DOHH2 (cell line): ENCODE results near the gene PSORS1C2.
A peak's percentile ranks its signal among the peaks of the same experiment; 100 is the strongest.
"Not testable (repeated sequence)": the region's sequence is repeated elsewhere in the genome, so short reads cannot be mapped to it uniquely, and the experiment has no call there.

Source experiments
- H3F3A ChIP-seq: fragments of 200-600 bp; sonication (generic), shearing (Covaris generic); 2 replicates; pipeline ENCODE4 v1.6.0; 2016; ENCODE audit warnings: antibody characterized with exemption, mild to moderate bottlenecking; ENCODE audit not compliant: control insufficient read depth, insufficient read depth
- H3K27ac ChIP-seq: fragments of 200-600 bp; sonication (generic); 2 replicates; pipeline ENCODE4 v1.5.1; 2014; ENCODE audit warnings: low read depth, mild to moderate bottlenecking, low read length, moderate library complexity
- H3K27me3 ChIP-seq: fragments of 200-600 bp; sonication (generic); 2 replicates; pipeline ENCODE4 v1.6.1; 2014; ENCODE audit warnings: mild to moderate bottlenecking, low read length, mixed read lengths; ENCODE audit not compliant: control insufficient read depth
- H3K36me3 ChIP-seq: fragments of 200-600 bp; sonication (generic); 2 replicates; pipeline ENCODE4 v1.6.1; 2014; ENCODE audit warnings: mild to moderate bottlenecking, low read length, moderate library complexity, mixed read lengths; ENCODE audit not compliant: control insufficient read depth
- H3K4me1 ChIP-seq: fragments of 200-600 bp; sonication (generic); 2 replicates; pipeline ENCODE4 v1.6.1; 2014; ENCODE audit warnings: mild to moderate bottlenecking, low read length, mixed read lengths; ENCODE audit not compliant: control insufficient read depth
- H3K4me2 ChIP-seq: fragments of 200-600 bp; sonication (generic); 2 replicates; pipeline ENCODE4 v1.6.0; 2014; ENCODE audit warnings: mild to moderate bottlenecking, low read length, moderate library complexity
- H3K4me3 ChIP-seq: fragments of 200-600 bp; sonication (generic); 2 replicates; pipeline ENCODE4 v1.5.1; 2014; ENCODE audit warnings: mild to moderate bottlenecking, low read length, mixed read lengths
- H3K79me2 ChIP-seq: fragments of 200-600 bp; sonication (generic); 2 replicates; pipeline ENCODE4 v1.6.1; 2014; ENCODE audit warnings: mild to moderate bottlenecking, low read length, mixed read lengths; ENCODE audit not compliant: control insufficient read depth
- H3K9me2 ChIP-seq: fragments of 200-600 bp; sonication (generic); replicated peaks from 2 replicates; pipeline ENCODE4 v1.6.1; 2014; ENCODE audit warnings: mild to moderate bottlenecking, low read length, mixed read lengths; ENCODE audit not compliant: control insufficient read depth
- H3K9me3 ChIP-seq: fragments of 200-600 bp; sonication (generic); 2 replicates; pipeline ENCODE4 v1.6.1; 2014; ENCODE audit warnings: antibody characterized with exemption, low read length, mixed read lengths; ENCODE audit not compliant: control insufficient read depth, insufficient read depth
- H4K20me1 ChIP-seq: fragments of 200-600 bp; sonication (generic); 2 replicates; pipeline ENCODE4 v1.6.0; 2014; ENCODE audit warnings: low read depth, mild to moderate bottlenecking, antibody characterized with exemption, low read length, moderate library complexity; ENCODE audit not compliant: control insufficient read depth, insufficient read depth
- CTCF ChIP-seq: fragments of 200-600 bp; sonication (generic); IDR thresholded peaks from one replicate; pipeline ENCODE4 v1.5.1; 2014; ENCODE audit warnings: antibody characterized with exemption, mild to moderate bottlenecking, low read depth, low read length; ENCODE audit not compliant: poor library complexity, severe bottlenecking
- EZH2phosphoT487 ChIP-seq: fragments of 200-600 bp; sonication (generic); IDR thresholded peaks from 2 replicates; pipeline ENCODE4 v1.6.1; 2017; ENCODE audit warnings: borderline replicate concordance, mild to moderate bottlenecking, antibody characterized with exemption, low read length, moderate library complexity, mixed read lengths

Gene PSORS1C2

GRCh38 chr6:31138982-31139381 lies at the start of gene PSORS1C2:
Gene PSORS1C2 (minus strand): TSS chr6:31139066. CDS start chr6:31139026, 40 bp downstream.
- peaks cover 5% of the 10 kb centered on the region for H3K4me1 ChIP-seq
- no peaks in the 10 kb centered on the region for H3K9me3 ChIP-seq
- peaks cover 4% of the 10 kb centered on the region; the same call in 1 of the 2 replicates for H3K36me3 ChIP-seq
- no peaks in the 10 kb centered on the region for H3F3A ChIP-seq
- no peaks in the 10 kb centered on the region for H3K27me3 ChIP-seq
- no peaks in the 10 kb centered on the region for H3K79me2 ChIP-seq
- TF ChIP-seq CTCF, result no peak
- TF ChIP-seq EZH2phosphoT487, result no peak
- no peaks in the 10 kb centered on the region for H4K20me1 ChIP-seq
- H3K4me2 ChIP-seq, result peak within 1 kb of the TSS; percentile 62
- no peak within 1 kb of the TSS for H3K27ac ChIP-seq
- no peaks in the 10 kb centered on the region for H3K9me2 ChIP-seq
- H3K4me3 ChIP-seq, result peak within 1 kb of the TSS; percentile 47

- no peaks in the 10 kb centered on the region for H3F3A ChIP-seq
- H3K9me2 ChIP-seq, result no peaks in the 10 kb centered on the region
- H4K20me1 ChIP-seq, result no peaks in the 10 kb centered on the region
- no peaks in the 10 kb centered on the region for H3K27me3 ChIP-seq
- no peak overlapping the region for H3K4me3 ChIP-seq
- peaks cover 11% of the 10 kb centered on the region for H3K4me1 ChIP-seq
- no peaks in the 10 kb centered on the region for H3K9me3 ChIP-seq
- H3K4me2 ChIP-seq, result no peak overlapping the region
- H3K27ac ChIP-seq, result no peak overlapping the region
- no peaks in the 10 kb centered on the region for H3K79me2 ChIP-seq
- no peak for TF ChIP-seq CTCF
- TF ChIP-seq EZH2phosphoT487, result no peak
- H3K36me3 ChIP-seq, result no peaks in the 10 kb centered on the region
Measured at GRCh38 chr6:31187780-31188194, 48.9 kb upstream of the PSORS1C2 start.

- TF ChIP-seq CTCF (no peak), EZH2phosphoT487 (no peak)
- peak overlapping the region; percentile 47 for H3K4me3 ChIP-seq
- H3K9me3 ChIP-seq, result no peaks in the 10 kb centered on the region
- no peaks in the 10 kb centered on the region for H3K27me3 ChIP-seq
- no peaks in the 10 kb centered on the region for H3K79me2 ChIP-seq
- H3K27ac ChIP-seq, result no peak overlapping the region
- peak overlapping the region; percentile 16 for H3K4me2 ChIP-seq
- H3K36me3 ChIP-seq, result no peaks in the 10 kb centered on the region
- H3K4me1 ChIP-seq, result peaks cover 9% of the 10 kb centered on the region
- no peaks in the 10 kb centered on the region for H3F3A ChIP-seq
- no peaks in the 10 kb centered on the region for H3K9me2 ChIP-seq
- H4K20me1 ChIP-seq, result no peaks in the 10 kb centered on the region
Measured at GRCh38 chr6:31186052-31186734, 47.3 kb upstream of the PSORS1C2 start.

GRCh38 chr6:31185695-31186051 lies 46.8 kb upstream of the PSORS1C2 start:
- not testable (repeated sequence) for H3K79me2 ChIP-seq, H3K36me3 ChIP-seq, H3F3A ChIP-seq, H3K4me1 ChIP-seq, H3K27me3 ChIP-seq, H3K9me3 ChIP-seq, H3K9me2 ChIP-seq, H3K27ac ChIP-seq, H4K20me1 ChIP-seq
- H3K4me2 ChIP-seq, result peak overlapping the region; percentile 16
- peak overlapping the region; percentile 47 for H3K4me3 ChIP-seq

- not testable (repeated sequence) for H3K36me3 ChIP-seq, H3K4me2 ChIP-seq, H3K4me3 ChIP-seq, H3K27me3 ChIP-seq, H3F3A ChIP-seq, H3K9me3 ChIP-seq, H3K27ac ChIP-seq, H3K79me2 ChIP-seq, H4K20me1 ChIP-seq, H3K9me2 ChIP-seq, H3K4me1 ChIP-seq
Measured at GRCh38 chr6:31183859-31184258, 45.0 kb upstream of the PSORS1C2 start.

- not testable (repeated sequence) for H3K27ac ChIP-seq, H3K79me2 ChIP-seq, H3F3A ChIP-seq, H3K4me3 ChIP-seq, H3K9me3 ChIP-seq, H4K20me1 ChIP-seq, H3K4me2 ChIP-seq, H3K36me3 ChIP-seq, H3K27me3 ChIP-seq, H3K9me2 ChIP-seq
- peaks cover 10% of the 10 kb centered on the region for H3K4me1 ChIP-seq
Measured at GRCh38 chr6:31183287-31183686, 44.4 kb upstream of the PSORS1C2 start.
